ENCODE measurements around the gene CCDC92B. TPM values are rescaled to one million over a fixed set of nuclear protein-coding genes. Genes with fewer than 3 reads are reported as not detected.
A peak's percentile ranks its signal among the peaks of the same experiment; 100 is the strongest.

Gene CCDC92B
- total and polyA plus RNA-seq, 2 of the 13 experiments (the other 11 are each of a cell fraction or from before 2014, with no cell fraction given) = not detected

- TF ChIP-seq POGK (CRISPR knock-in tag; conservative IDR thresholded peaks at IDR 0.05) (peak; percentile 98), FOSL1 (CRISPR knock-in tag; IDR thresholded peaks at IDR 0.05; ENCODE audit: borderline replicate concordance) (peak; percentile 58; the same call in 1 of the 2 replicates), RBM22 (optimal IDR thresholded peaks at IDR 0.05; ENCODE audit: low read length) (no peak), TCF12 (IDR thresholded peaks at IDR 0.05) (no peak), TCF12 (CRISPR knock-in tag; IDR thresholded peaks at IDR 0.05) (peak; percentile 70; the same call in 1 of the 2 replicates), NFAT5 (CRISPR knock-in tag; IDR thresholded peaks at IDR 0.05) (peak; percentile 99), ZNF782 (CRISPR knock-in tag; IDR thresholded peaks at IDR 0.05; ENCODE audit: borderline replicate concordance) (peak; percentile 95), ZNF207 (IDR thresholded peaks at IDR 0.05; ENCODE audit: borderline replicate concordance) (no peak), TAF15 (IDR thresholded peaks at IDR 0.05; ENCODE audit: low read depth, low read length, poor library complexity, severe bottlenecking) (no peak), ZNF580 (CRISPR knock-in tag; IDR thresholded peaks at IDR 0.05; ENCODE audit: borderline replicate concordance, low read depth) (peak; percentile 99), TRIM22 (IDR thresholded peaks at IDR 0.05) (no peak), ZNF709 (CRISPR knock-in tag; IDR thresholded peaks at IDR 0.05) (peak; percentile 91), PLSCR1 (CRISPR knock-in tag; IDR thresholded peaks at IDR 0.05; ENCODE audit: borderline replicate concordance) (peak; percentile 93; the same call in 1 of the 2 replicates), BATF2 (CRISPR knock-in tag; IDR thresholded peaks at IDR 0.05) (peak; percentile 95), RBM39 (IDR thresholded peaks at IDR 0.05; ENCODE audit: low read depth, low read length, poor library complexity, severe bottlenecking) (no peak), ZBTB1 (CRISPR knock-in tag; IDR thresholded peaks at IDR 0.05; ENCODE audit: borderline replicate concordance) (peak; percentile 88; the same call in 1 of the 2 replicates), PTBP1 (IDR thresholded peaks at IDR 0.05; ENCODE audit: low read depth, low read length, poor library complexity, severe bottlenecking) (no peak), FOXA3 (CRISPR knock-in tag; IDR thresholded peaks at IDR 0.05) (peak; percentile 61; the same call in 1 of the 2 replicates), ZNF292 (CRISPR knock-in tag; IDR thresholded peaks at IDR 0.05; ENCODE audit: borderline replicate concordance, low read depth) (no peak)
Measured at GRCh38 chr17:2749784-2750181, 331 bp upstream of the CCDC92B start (continued).
